Astrocyte of the spinal cord (primary cell): Measurements from ENCODE around the gene CYTH4.

ENCODE experiments used
- DNase-seq: peaks from one replicate; pipeline ENCODE4 v3.0.0; 2011; ENCODE audit warnings: low read depth, low spot score
- H3K4me3 ChIP-seq: 2 replicates; pipeline ENCODE4 v1.5.1; 2011; ENCODE audit warnings: low read depth, mild to moderate bottlenecking, low read length, moderate library complexity
- CTCF ChIP-seq: IDR thresholded peaks from 2 replicates; pipeline ENCODE4 v1.5.1; 2012; ENCODE audit warnings: low read depth, mild to moderate bottlenecking, low read length, inconsistent platforms
- in situ Hi-C: cut with HindIII; loops from 2 replicates; pipeline ENCODE4 v1.10.0; 2017; ENCODE audit warnings: low sequenced_read_pairs

Gene CYTH4

GRCh38 chr22:37316405-37316804, 34.1 kb downstream of the CYTH4 start:
- H3K4me3 ChIP-seq, result no peak overlapping the region
- DNase-seq, result no peak
- in situ Hi-C loops, result no loop called here

GRCh38 chr22:37316875-37317371, 34.6 kb downstream of the CYTH4 start:
- DNase-seq, result peak; percentile 86
- TF ChIP-seq CTCF, result peak; percentile 95
- in situ Hi-C loops, result no loop called here
- no peak overlapping the region for H3K4me3 ChIP-seq

More at GRCh38 chr22:37316405-37316804, 34.1 kb downstream of the CYTH4 start:
- no peak for TF ChIP-seq CTCF

- no peak overlapping the region for H3K4me3 ChIP-seq
- TF ChIP-seq CTCF, result no peak
- in situ Hi-C loops, result no loop called here
- no peak for DNase-seq
Measured at GRCh38 chr22:37317698-37318210, 35.4 kb downstream of the CYTH4 start.

GRCh38 chr22:37318364-37319109, 36.2 kb downstream of the CYTH4 start:
- in situ Hi-C loops, result no loop called here

GRCh38 chr22:37319469-37319868, 37.2 kb downstream of the CYTH4 start:
- TF ChIP-seq CTCF, result no peak
- DNase-seq, result no peak
- in situ Hi-C loops, result no loop called here
- H3K4me3 ChIP-seq, result no peak overlapping the region

More at GRCh38 chr22:37318364-37319109, 36.2 kb downstream of the CYTH4 start:
- no peak overlapping the region for H3K4me3 ChIP-seq
- TF ChIP-seq CTCF, result no peak
- DNase-seq, result no peak

GRCh38 chr22:37320726-37321677, 38.7 kb downstream of the CYTH4 start:
- in situ Hi-C loops, result no loop called here
- TF ChIP-seq CTCF, result no peak
- no peak overlapping the region for H3K4me3 ChIP-seq
- DNase-seq, result no peak
